HepG2 (cell line): ENCODE measurements around the gene DCAF8. TPM values are rescaled to one million over a fixed set of nuclear protein-coding genes. Genes with fewer than 3 reads are reported as not detected.

Experiments
- ATAC-seq: fragments of 200-7000 bp; cut with Tn5 transposase; 3 replicates; pipeline ENCODE4 v1.9.1; 2020; ENCODE audit warnings: mild to moderate bottlenecking, moderate library complexity
- BruUV-seq: library from RNA; stranded (reverse); fragments of 400-500 nt; replicated peaks from 2 replicates; lab custom pipeline; 2021; lab: Mats Ljungman, UMichigan
- CTCF ChIA-PET: fragments of 300-600 bp; formaldehyde crosslinking; extraction: SDS; loops from one replicate; lab custom pipeline; 2021; ENCODE audit warnings: low total read pairs, inconsistent platforms, low intra/inter-chr PET ratio; lab: Yijun Ruan, JAX
- POLR2A ChIA-PET: fragments of 350-600 bp; sonication (Branson Sonifier 250); formaldehyde crosslinking; loops from one replicate; lab custom pipeline; 2020; ENCODE audit warnings: antibody characterized with exemption, inconsistent platforms; lab: Yijun Ruan, JAX
- DNase-seq: peaks from one replicate; pipeline ENCODE4 v3.0.0-alpha.2; 2015; ENCODE audit warnings: low spot score
- FAIRE-seq: peaks from 3 replicates; lab custom pipeline; 2011; peaks lifted over from hg19 to GRCh38; lab: Jason Lieb, UNC
- H2AFZ ChIP-seq: one replicate; pipeline ENCODE4 v1.6.1; 2011; ENCODE audit warnings: low read length, inconsistent platforms
- H3K27ac ChIP-seq: fragments of 300-600 bp; 3 replicates; pipeline ENCODE4 v1.8.0; 2011; ENCODE audit warnings: mixed run types, mild to moderate bottlenecking, mixed read lengths, low read length, inconsistent platforms; ENCODE audit not compliant: insufficient read depth; ENCODE audit errors: extremely low read length
- H3K27me3 ChIP-seq, 2 experiments: fragments of 200-600 bp in 1 of 2; 2 replicates in 1 of 2; 3 replicates in 1 of 2; pipeline versions ENCODE4 v1.6.0 to v1.8.0; 2011; ENCODE audit warnings: low read length in 2 of 2, mild to moderate bottlenecking in 2 of 2, moderate library complexity in 2 of 2, inconsistent platforms in 1 of 2; ENCODE audit not compliant: insufficient read depth in 2 of 2, control insufficient read depth in 1 of 2
- H3K36me3 ChIP-seq, 2 experiments: fragments of 200-600 bp in 1 of 2; replicated peaks in 1 of 2; 2 replicates in 1 of 2; 3 replicates in 1 of 2; pipeline versions ENCODE4 v1.5.1 to v1.8.0; 2011; ENCODE audit warnings: low read length in 2 of 2, inconsistent platforms in 1 of 2; ENCODE audit not compliant: insufficient read depth in 2 of 2, control insufficient read depth in 1 of 2
- H3K4me1 ChIP-seq: 2 replicates; pipeline ENCODE4 v1.5.1; 2012; ENCODE audit warnings: low read length, inconsistent platforms; ENCODE audit not compliant: insufficient read depth
- H3K4me2 ChIP-seq: 2 replicates; pipeline ENCODE4 v1.6.0; 2011; ENCODE audit warnings: low read depth, low read length, inconsistent platforms
- H3K4me3 ChIP-seq, 3 experiments: fragments of 200-600 bp in 1 of 3; sonication (generic), shearing (Covaris generic) in 1 of 3; replicated peaks in 1 of 3; 2 replicates each; pipeline ENCODE4 v1.5.1; 2011 to 2016; ENCODE audit warnings: low read length in 3 of 3, inconsistent platforms in 2 of 3, low read depth in 2 of 3, mild to moderate bottlenecking in 2 of 3, control low read depth in 1 of 3, mixed read lengths in 1 of 3; ENCODE audit not compliant: insufficient read depth in 1 of 3
- H3K79me2 ChIP-seq: one replicate; pipeline ENCODE4 v1.6.1; 2011; ENCODE audit warnings: low read length, inconsistent platforms; ENCODE audit not compliant: insufficient read depth
- H3K9ac ChIP-seq: 2 replicates; pipeline ENCODE4 v1.6.0; 2011; ENCODE audit warnings: mild to moderate bottlenecking, low read depth, low read length, inconsistent platforms; ENCODE audit not compliant: insufficient read depth
- H3K9me3 ChIP-seq: 2 replicates; pipeline ENCODE4 v1.5.1; 2012; ENCODE audit warnings: mild to moderate bottlenecking, low read length
- H4K20me1 ChIP-seq: 2 replicates; pipeline ENCODE4 v1.6.0; 2011; ENCODE audit warnings: inconsistent platforms, mild to moderate bottlenecking, low read length, moderate library complexity; ENCODE audit not compliant: insufficient read depth
- IKZF1 ChIP-seq: fragments of 450-650 bp; IDR thresholded peaks from 2 replicates; pipeline ENCODE4 v1.7.1; 2016
- NFKBIZ ChIP-seq: IDR thresholded peaks from 2 replicates; pipeline ENCODE4 v1.6.1; 2018; ENCODE audit warnings: missing genetic modification reagents, missing compliant biosample characterization
- SP5 ChIP-seq: IDR thresholded peaks from 2 replicates; pipeline ENCODE4 v1.6.1; 2016; ENCODE audit warnings: low read depth, borderline replicate concordance
- SRY ChIP-seq: sonication (generic); formaldehyde crosslinking; IDR thresholded peaks from 2 replicates; pipeline ENCODE4 v1.8.0; 2022; ENCODE audit warnings: mild to moderate bottlenecking, missing genetic modification reagents
- YEATS4 ChIP-seq: sonication (generic); formaldehyde crosslinking; IDR thresholded peaks from 2 replicates; pipeline ENCODE4 v1.4.0; 2020; ENCODE audit warnings: missing genetic modification reagents, borderline replicate concordance
- ZBTB4 ChIP-seq: sonication (generic); formaldehyde crosslinking; IDR thresholded peaks from 2 replicates; pipeline ENCODE4 v1.4.0; 2020; ENCODE audit warnings: missing genetic modification reagents, mild to moderate bottlenecking, borderline replicate concordance
- ZBTB40 ChIP-seq, 2 experiments: fragments of 450-650 bp in 1 of 2; sonication (generic) in 1 of 2; formaldehyde crosslinking in 1 of 2; IDR thresholded peaks; 2 replicates each; pipeline versions ENCODE4 v1.6.1 to v1.8.0; 2016 to 2022; ENCODE audit warnings: antibody characterized with exemption in 1 of 2, mild to moderate bottlenecking in 1 of 2, missing genetic modification reagents in 1 of 2
- ZEB1 ChIP-seq: IDR thresholded peaks from 2 replicates; pipeline ENCODE4 v1.6.1; 2012; ENCODE audit warnings: mild to moderate bottlenecking, low read depth, inconsistent platforms; ENCODE audit not compliant: insufficient replicate concordance
- ZMYM2 ChIP-seq: sonication (generic); formaldehyde crosslinking; IDR thresholded peaks from 2 replicates; pipeline ENCODE4 v1.8.0; 2022; ENCODE audit warnings: mild to moderate bottlenecking, missing genetic modification reagents
- ZSCAN20 ChIP-seq: sonication (generic); formaldehyde crosslinking; IDR thresholded peaks from 2 replicates; pipeline ENCODE4 v1.4.0; 2020; ENCODE audit warnings: missing genetic modification reagents, mild to moderate bottlenecking, borderline replicate concordance
- WGBS: methylation state at CpG from one replicate; pipeline ENCODE4 v1.1.6; 2017; ENCODE audit warnings: low lambda C conversion rate; 5-methylcytosine and 5-hydroxymethylcytosine counted together
- in situ Hi-C: cut with HindIII; loops from 2 replicates; pipeline ENCODE4 v1.10.0; 2017; ENCODE audit warnings: low pct_unique_long_range_greater_than_20kb; ENCODE audit not compliant: extremely low pct_ligation_motif_present
- intact Hi-C: fragments of 100-400 bp; cut with micrococcal nuclease; formaldehyde crosslinking; loops from one replicate; pipeline ENCODE4 v1.10.0; 2022; ENCODE audit not compliant: unreplicated experiment
- polyA plus RNA-seq, 8 experiments: library from polyadenylated mRNA; depleted of rRNA in 3 of 8; stranded (reverse) in 7 of 8; unstranded in 1 of 8; fragments of >200 nt; fragmentation: Illumina TruSeq in 4 of 8; extraction: Trizol in 4 of 8; gene quantifications; 2 replicates each; pipeline versions ENCODE4 v1.2.1 to v1.2.3, GENCODE V29; 2011 to 2016; ENCODE audit warnings: low read depth in 4 of 8, missing spikeins in 1 of 8, mixed read lengths in 1 of 8; ENCODE audit not compliant: insufficient read depth in 1 of 8
- total RNA-seq, 5 experiments: library from RNA; depleted of rRNA; stranded (reverse); fragments of >200 nt; fragmentation: Illumina TruSeq; extraction: Trizol; gene quantifications; 2 replicates each; pipeline ENCODE4 v1.2.3, GENCODE V29; 2016; ENCODE audit warnings: low read depth in 1 of 5

DCAF8 gene
- total and polyA plus RNA-seq, 2 of the 13 experiments (the other 11 are each of a cell fraction or from before 2014, with no cell fraction given): 73.4 to 79.8 TPM

GRCh38 chr1:160244209-160244608, 18.1 kb downstream of the DCAF8 start:
- Histone ChIP-seq H3K4me3 (no peak overlapping the region), H2AFZ (no peak overlapping the region), H3K36me3 (peaks cover 11 to 38% of the 10 kb centered on the region in 2 experiments; a peak in 4 of 5 replicates), H3K9ac (no peak overlapping the region), H3K4me1 (no peaks in the 10 kb centered on the region), H3K27me3 (no peaks in the 10 kb centered on the region), H3K4me2 (no peak overlapping the region), H4K20me1 (no peaks in the 10 kb centered on the region), H3K79me2 (peaks cover 29% of the 10 kb centered on the region), H3K9me3 (no peaks in the 10 kb centered on the region), H3K27ac (no peak overlapping the region)
- ATAC-seq (no peak), FAIRE-seq (no peak), DNase-seq (no peak)
- ChIA-PET CTCF (no interaction called here), POLR2A (no interaction called here)
- intact Hi-C loops (no loop called here), in situ Hi-C loops (no loop called here)
- WGBS: 100% methylated on average over 1 of the region's 1 CpG
- no TSS peak for BruUV-seq
- TF ChIP-seq YEATS4 (CRISPR knock-in tag): no peak
- no peak for TF ChIP-seq NFKBIZ
- no peak for TF ChIP-seq SP5 (CRISPR knock-in tag)
- no peak for TF ChIP-seq ZMYM2 (CRISPR knock-in tag)
- TF ChIP-seq ZEB1: no peak
- no peak for TF ChIP-seq ZBTB4 (CRISPR knock-in tag)
- no peak for TF ChIP-seq IKZF1
- no peak for TF ChIP-seq ZBTB40 (IDR thresholded peaks at IDR 0.05)
- no peak for TF ChIP-seq ZBTB40 (CRISPR knock-in tag; IDR thresholded peaks at IDR 0.05)
- TF ChIP-seq SRY (CRISPR knock-in tag): no peak
- TF ChIP-seq ZSCAN20 (CRISPR knock-in tag): no peak
